GM23338 (cell line): ENCODE measurements around the gene ACAT1. TPM values are rescaled to one million over a fixed set of nuclear protein-coding genes. Genes with fewer than 3 reads are reported as not detected.

Experiments used
- ATAC-seq: fragments of 200-7000 bp; cut with Tn5 transposase; 3 replicates; pipeline ENCODE4 v1.9.1; 2020
- DNase-seq: peaks from one replicate; pipeline ENCODE4 v3.0.0-alpha.2; 2015; ENCODE audit warnings: low spot score
- H2AFZ ChIP-seq: fragments of 200-600 bp; sonication (generic); 2 replicates; pipeline ENCODE4 v1.8.0; 2016; ENCODE audit warnings: antibody characterized with exemption, mild to moderate bottlenecking, moderate library complexity
- H3F3A ChIP-seq: fragments of 200-600 bp; sonication (generic); replicated peaks from 2 replicates; pipeline ENCODE4 v1.8.0; 2017; ENCODE audit warnings: antibody characterized with exemption, mixed run types, low read depth
- H3K27ac ChIP-seq: fragments of 200-600 bp; sonication (generic); 2 replicates; pipeline ENCODE4 v1.6.1; 2016; ENCODE audit warnings: low read depth
- H3K27me3 ChIP-seq: fragments of 200-600 bp; sonication (generic); 2 replicates; pipeline ENCODE4 v1.8.0; 2016; ENCODE audit warnings: mild to moderate bottlenecking, mixed run types, moderate library complexity; ENCODE audit not compliant: insufficient read depth
- H3K36me3 ChIP-seq: fragments of 200-600 bp; sonication (generic); 2 replicates; pipeline ENCODE4 v1.8.0; 2016; ENCODE audit warnings: mild to moderate bottlenecking; ENCODE audit not compliant: insufficient read depth
- H3K4me1 ChIP-seq: fragments of 200-600 bp; sonication (generic); 2 replicates; pipeline ENCODE4 v1.8.0; 2016; ENCODE audit warnings: mild to moderate bottlenecking, moderate library complexity; ENCODE audit not compliant: insufficient read depth
- H3K4me2 ChIP-seq: fragments of 200-600 bp; sonication (generic); 2 replicates; pipeline ENCODE4 v1.7.1; 2017; ENCODE audit warnings: mixed run types
- H3K4me3 ChIP-seq: fragments of 200-600 bp; sonication (generic); 2 replicates; pipeline ENCODE4 v1.6.1; 2016; ENCODE audit warnings: mixed run types
- H3K79me2 ChIP-seq: fragments of 200-600 bp; sonication (generic); replicated peaks from 2 replicates; pipeline ENCODE4 v1.8.0; 2017; ENCODE audit warnings: mild to moderate bottlenecking; ENCODE audit not compliant: insufficient read depth
- H3K9me2 ChIP-seq: fragments of 200-600 bp; sonication (generic); 2 replicates; pipeline ENCODE4 v1.8.0; 2017; ENCODE audit not compliant: insufficient read depth
- H4K20me1 ChIP-seq: fragments of 200-600 bp; sonication (generic); replicated peaks from 2 replicates; pipeline ENCODE4 v1.8.0; 2017; ENCODE audit warnings: mild to moderate bottlenecking; ENCODE audit not compliant: insufficient read depth
- H3K27ac Mint-ChIP-seq: 2 replicates; pipeline ENCODE4 v1.8.0; 2020; ENCODE audit warnings: inconsistent platforms, mild to moderate bottlenecking, moderate library complexity, mixed read lengths
- H3K27me3 Mint-ChIP-seq: 3 replicates; pipeline ENCODE4 v1.8.0; 2022; ENCODE audit warnings: low read depth, mild to moderate bottlenecking, moderate library complexity, mixed read lengths, inconsistent platforms; ENCODE audit not compliant: insufficient read depth, poor library complexity
- H3K36me3 Mint-ChIP-seq: 3 replicates; pipeline ENCODE4 v1.8.0; 2021; ENCODE audit warnings: low read depth, mild to moderate bottlenecking, inconsistent platforms, moderate library complexity, mixed read lengths
- H3K4me1 Mint-ChIP-seq: 3 replicates; pipeline ENCODE4 v1.8.0; 2020; ENCODE audit warnings: mild to moderate bottlenecking, inconsistent platforms, mixed read lengths
- H3K4me3 Mint-ChIP-seq: 3 replicates; pipeline ENCODE4 v1.8.0; 2021; ENCODE audit warnings: moderate library complexity, mild to moderate bottlenecking, inconsistent platforms, mixed read lengths
- H3K9me3 Mint-ChIP-seq: 3 replicates; pipeline ENCODE4 v1.8.0; 2020; ENCODE audit warnings: moderate library complexity, mild to moderate bottlenecking, inconsistent platforms, mixed read lengths
- CREB1 ChIP-seq: fragments of 250-450 bp; sonication (Bioruptor Pico); IDR thresholded peaks from 2 replicates; pipeline ENCODE4 v1.5.0; 2020; ENCODE audit warnings: low read depth, mild to moderate bottlenecking, moderate library complexity
- EZH2 ChIP-seq: fragments of 200-600 bp; sonication (generic); IDR thresholded peaks from one replicate; pipeline ENCODE4 v1.8.0; 2017; ENCODE audit warnings: antibody characterized with exemption, mild to moderate bottlenecking, low read depth; ENCODE audit not compliant: unreplicated experiment
- EZH2phosphoT487 ChIP-seq: fragments of 200-600 bp; sonication (generic); IDR thresholded peaks from one replicate; pipeline ENCODE4 v1.8.1; 2018; ENCODE audit warnings: antibody characterized with exemption; ENCODE audit not compliant: unreplicated experiment
- JUNB ChIP-seq: IDR thresholded peaks from one replicate; pipeline ENCODE4 v1.6.1; 2016; ENCODE audit warnings: antibody characterized with exemption; ENCODE audit not compliant: unreplicated experiment
- NANOG ChIP-seq: IDR thresholded peaks from 2 replicates; pipeline ENCODE4 v1.6.1; 2016; ENCODE audit warnings: antibody characterized with exemption, borderline replicate concordance
- POLR2AphosphoS5 ChIP-seq: IDR thresholded peaks from 2 replicates; pipeline ENCODE4 v1.6.1; 2016; ENCODE audit warnings: antibody characterized with exemption, low read depth
- STAT1 ChIP-seq: IDR thresholded peaks from one replicate; pipeline ENCODE4 v1.6.1; 2016; ENCODE audit warnings: antibody characterized with exemption; ENCODE audit not compliant: unreplicated experiment
- ZNF114 ChIP-seq: fragments of 250-450 bp; sonication (Bioruptor Pico); IDR thresholded peaks from 2 replicates; pipeline ENCODE4 v1.5.0; 2020; ENCODE audit warnings: mild to moderate bottlenecking, moderate library complexity
- ZNF331 ChIP-seq: fragments of 250-450 bp; sonication (Bioruptor Pico); IDR thresholded peaks from 2 replicates; pipeline ENCODE4 v1.5.0; 2020; ENCODE audit warnings: low read depth, mild to moderate bottlenecking, moderate library complexity
- polyA plus RNA-seq: library from polyadenylated mRNA; unstranded; fragments of >200 nt; fragmentation: Nextera tagmentation; extraction: Ambion mirVana; gene quantifications from 2 replicates; pipeline ENCODE4 v1.2.1, GENCODE V29; 2016
- total RNA-seq: library from RNA; depleted of rRNA; stranded (reverse); fragments of >200 nt; shearing (Covaris generic); gene quantifications from 2 replicates; pipeline ENCODE4 v1.2.3, GENCODE V29; 2014
- TF ChIP-seq, protein P1 (sequence below): fragments of 250-450 bp; sonication (Bioruptor Pico); IDR thresholded peaks from 2 replicates; pipeline ENCODE4 v1.5.0; 2020; ENCODE audit warnings: mild to moderate bottlenecking, moderate library complexity
- TF ChIP-seq, protein P2 (sequence below): IDR thresholded peaks from one replicate; pipeline ENCODE4 v1.6.1; 2018; ENCODE audit warnings: antibody characterized with exemption; ENCODE audit not compliant: unreplicated experiment
- TF ChIP-seq, protein P3 (sequence below), 2 experiments: fragments of 200-600 bp in 1 of 2; sonication (generic) in 1 of 2; conservative IDR thresholded peaks; 2 replicates each; pipeline versions ENCODE4 v1.5.1 to v1.6.1; 2016 to 2017; ENCODE audit warnings: antibody characterized with exemption in 2 of 2, low read depth in 2 of 2, mild to moderate bottlenecking in 2 of 2, moderate library complexity in 1 of 2
- TF ChIP-seq, protein P4 (sequence below): IDR thresholded peaks from 2 replicates; pipeline ENCODE4 v1.6.1; 2016; ENCODE audit warnings: antibody characterized with exemption

Gene ACAT1
- total and polyA plus RNA-seq, 2 experiments from 2014 or later = 43.9 to 53.6 TPM

DNA sequence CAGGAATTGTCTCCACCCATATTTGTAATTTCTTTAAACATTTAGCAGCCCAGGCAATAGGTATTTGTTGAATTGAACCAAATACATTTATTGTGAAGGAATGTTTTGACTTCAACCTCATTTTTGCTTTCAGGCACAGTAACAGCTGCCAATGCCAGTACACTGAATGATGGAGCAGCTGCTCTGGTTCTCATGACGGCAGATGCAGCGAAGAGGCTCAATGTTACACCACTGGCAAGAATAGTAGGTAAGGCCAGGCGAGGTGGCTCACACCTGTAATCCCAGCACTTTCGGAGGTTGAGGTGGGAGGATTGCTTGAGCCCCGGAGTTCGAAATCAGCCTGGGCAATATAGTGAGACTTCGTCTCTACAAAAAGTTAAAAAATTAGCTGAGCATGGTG, 20.9 kb downstream of the ACAT1 start:
- peaks cover 15% of the 10 kb centered on the region for H3K36me3 ChIP-seq

More for the DNA sequence above, 20.9 kb downstream of the ACAT1 start:
- DNase-seq (no peak), ATAC-seq (no peak)
- Mint-ChIP-seq H3K4me1 (no peaks in the 10 kb centered on the region), H3K36me3 (peaks cover 38% of the 10 kb centered on the region), H3K4me3 (no peak overlapping the region), H3K27ac (no peak overlapping the region), H3K27me3 (peaks cover 4% of the 10 kb centered on the region), H3K9me3 (no peaks in the 10 kb centered on the region)
- Histone ChIP-seq H3K4me3 (no peak overlapping the region), H3F3A (no peaks in the 10 kb centered on the region), H3K9me2 (no peaks in the 10 kb centered on the region), H2AFZ (no peak overlapping the region), H4K20me1 (no peaks in the 10 kb centered on the region), H3K27me3 (no peaks in the 10 kb centered on the region), H3K4me1 (no peaks in the 10 kb centered on the region), H3K4me2 (no peak overlapping the region), H3K27ac (no peak overlapping the region), H3K79me2 (no peaks in the 10 kb centered on the region)
- no peak for TF ChIP-seq EZH2
- TF ChIP-seq, protein P1, sequence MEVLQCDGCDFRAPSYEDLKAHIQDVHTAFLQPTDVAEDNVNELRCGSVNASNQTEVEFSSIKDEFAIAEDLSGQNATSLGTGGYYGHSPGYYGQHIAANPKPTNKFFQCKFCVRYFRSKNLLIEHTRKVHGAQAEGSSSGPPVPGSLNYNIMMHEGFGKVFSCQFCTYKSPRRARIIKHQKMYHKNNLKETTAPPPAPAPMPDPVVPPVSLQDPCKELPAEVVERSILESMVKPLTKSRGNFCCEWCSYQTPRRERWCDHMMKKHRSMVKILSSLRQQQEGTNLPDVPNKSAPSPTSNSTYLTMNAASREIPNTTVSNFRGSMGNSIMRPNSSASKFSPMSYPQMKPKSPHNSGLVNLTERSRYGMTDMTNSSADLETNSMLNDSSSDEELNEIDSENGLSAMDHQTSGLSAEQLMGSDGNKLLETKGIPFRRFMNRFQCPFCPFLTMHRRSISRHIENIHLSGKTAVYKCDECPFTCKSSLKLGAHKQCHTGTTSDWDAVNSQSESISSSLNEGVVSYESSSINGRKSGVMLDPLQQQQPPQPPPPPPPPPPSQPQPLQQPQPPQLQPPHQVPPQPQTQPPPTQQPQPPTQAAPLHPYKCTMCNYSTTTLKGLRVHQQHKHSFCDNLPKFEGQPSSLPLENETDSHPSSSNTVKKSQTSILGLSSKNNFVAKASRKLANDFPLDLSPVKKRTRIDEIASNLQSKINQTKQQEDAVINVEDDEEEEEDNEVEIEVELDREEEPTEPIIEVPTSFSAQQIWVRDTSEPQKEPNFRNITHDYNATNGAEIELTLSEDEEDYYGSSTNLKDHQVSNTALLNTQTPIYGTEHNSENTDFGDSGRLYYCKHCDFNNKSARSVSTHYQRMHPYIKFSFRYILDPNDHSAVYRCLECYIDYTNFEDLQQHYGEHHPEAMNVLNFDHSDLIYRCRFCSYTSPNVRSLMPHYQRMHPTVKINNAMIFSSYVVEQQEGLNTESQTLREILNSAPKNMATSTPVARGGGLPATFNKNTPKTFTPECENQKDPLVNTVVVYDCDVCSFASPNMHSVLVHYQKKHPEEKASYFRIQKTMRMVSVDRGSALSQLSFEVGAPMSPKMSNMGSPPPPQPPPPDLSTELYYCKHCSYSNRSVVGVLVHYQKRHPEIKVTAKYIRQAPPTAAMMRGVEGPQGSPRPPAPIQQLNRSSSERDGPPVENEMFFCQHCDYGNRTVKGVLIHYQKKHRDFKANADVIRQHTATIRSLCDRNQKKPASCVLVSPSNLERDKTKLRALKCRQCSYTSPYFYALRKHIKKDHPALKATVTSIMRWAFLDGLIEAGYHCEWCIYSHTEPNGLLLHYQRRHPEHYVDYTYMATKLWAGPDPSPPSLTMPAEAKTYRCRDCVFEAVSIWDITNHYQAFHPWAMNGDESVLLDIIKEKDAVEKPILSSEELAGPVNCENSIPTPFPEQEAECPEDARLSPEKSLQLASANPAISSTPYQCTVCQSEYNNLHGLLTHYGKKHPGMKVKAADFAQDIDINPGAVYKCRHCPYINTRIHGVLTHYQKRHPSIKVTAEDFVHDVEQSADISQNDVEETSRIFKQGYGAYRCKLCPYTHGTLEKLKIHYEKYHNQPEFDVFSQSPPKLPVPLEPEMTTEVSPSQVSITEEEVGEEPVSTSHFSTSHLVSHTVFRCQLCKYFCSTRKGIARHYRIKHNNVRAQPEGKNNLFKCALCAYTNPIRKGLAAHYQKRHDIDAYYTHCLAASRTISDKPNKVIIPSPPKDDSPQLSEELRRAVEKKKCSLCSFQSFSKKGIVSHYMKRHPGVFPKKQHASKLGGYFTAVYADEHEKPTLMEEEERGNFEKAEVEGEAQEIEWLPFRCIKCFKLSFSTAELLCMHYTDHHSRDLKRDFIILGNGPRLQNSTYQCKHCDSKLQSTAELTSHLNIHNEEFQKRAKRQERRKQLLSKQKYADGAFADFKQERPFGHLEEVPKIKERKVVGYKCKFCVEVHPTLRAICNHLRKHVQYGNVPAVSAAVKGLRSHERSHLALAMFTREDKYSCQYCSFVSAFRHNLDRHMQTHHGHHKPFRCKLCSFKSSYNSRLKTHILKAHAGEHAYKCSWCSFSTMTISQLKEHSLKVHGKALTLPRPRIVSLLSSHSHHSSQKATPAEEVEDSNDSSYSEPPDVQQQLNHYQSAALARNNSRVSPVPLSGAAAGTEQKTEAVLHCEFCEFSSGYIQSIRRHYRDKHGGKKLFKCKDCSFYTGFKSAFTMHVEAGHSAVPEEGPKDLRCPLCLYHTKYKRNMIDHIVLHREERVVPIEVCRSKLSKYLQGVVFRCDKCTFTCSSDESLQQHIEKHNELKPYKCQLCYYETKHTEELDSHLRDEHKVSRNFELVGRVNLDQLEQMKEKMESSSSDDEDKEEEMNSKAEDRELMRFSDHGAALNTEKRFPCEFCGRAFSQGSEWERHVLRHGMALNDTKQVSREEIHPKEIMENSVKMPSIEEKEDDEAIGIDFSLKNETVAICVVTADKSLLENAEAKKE = no peak
- no peak for TF ChIP-seq EZH2phosphoT487
- no peak for TF ChIP-seq JUNB
- TF ChIP-seq STAT1 = no peak
- TF ChIP-seq ZNF114 (CRISPR knock-in tag) = no peak
- TF ChIP-seq, protein P2, sequence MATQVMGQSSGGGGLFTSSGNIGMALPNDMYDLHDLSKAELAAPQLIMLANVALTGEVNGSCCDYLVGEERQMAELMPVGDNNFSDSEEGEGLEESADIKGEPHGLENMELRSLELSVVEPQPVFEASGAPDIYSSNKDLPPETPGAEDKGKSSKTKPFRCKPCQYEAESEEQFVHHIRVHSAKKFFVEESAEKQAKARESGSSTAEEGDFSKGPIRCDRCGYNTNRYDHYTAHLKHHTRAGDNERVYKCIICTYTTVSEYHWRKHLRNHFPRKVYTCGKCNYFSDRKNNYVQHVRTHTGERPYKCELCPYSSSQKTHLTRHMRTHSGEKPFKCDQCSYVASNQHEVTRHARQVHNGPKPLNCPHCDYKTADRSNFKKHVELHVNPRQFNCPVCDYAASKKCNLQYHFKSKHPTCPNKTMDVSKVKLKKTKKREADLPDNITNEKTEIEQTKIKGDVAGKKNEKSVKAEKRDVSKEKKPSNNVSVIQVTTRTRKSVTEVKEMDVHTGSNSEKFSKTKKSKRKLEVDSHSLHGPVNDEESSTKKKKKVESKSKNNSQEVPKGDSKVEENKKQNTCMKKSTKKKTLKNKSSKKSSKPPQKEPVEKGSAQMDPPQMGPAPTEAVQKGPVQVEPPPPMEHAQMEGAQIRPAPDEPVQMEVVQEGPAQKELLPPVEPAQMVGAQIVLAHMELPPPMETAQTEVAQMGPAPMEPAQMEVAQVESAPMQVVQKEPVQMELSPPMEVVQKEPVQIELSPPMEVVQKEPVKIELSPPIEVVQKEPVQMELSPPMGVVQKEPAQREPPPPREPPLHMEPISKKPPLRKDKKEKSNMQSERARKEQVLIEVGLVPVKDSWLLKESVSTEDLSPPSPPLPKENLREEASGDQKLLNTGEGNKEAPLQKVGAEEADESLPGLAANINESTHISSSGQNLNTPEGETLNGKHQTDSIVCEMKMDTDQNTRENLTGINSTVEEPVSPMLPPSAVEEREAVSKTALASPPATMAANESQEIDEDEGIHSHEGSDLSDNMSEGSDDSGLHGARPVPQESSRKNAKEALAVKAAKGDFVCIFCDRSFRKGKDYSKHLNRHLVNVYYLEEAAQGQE = no peak
- TF ChIP-seq ZNF331 (CRISPR knock-in tag) = no peak
- TF ChIP-seq POLR2AphosphoS5 = no peak
- TF ChIP-seq, protein P3, sequence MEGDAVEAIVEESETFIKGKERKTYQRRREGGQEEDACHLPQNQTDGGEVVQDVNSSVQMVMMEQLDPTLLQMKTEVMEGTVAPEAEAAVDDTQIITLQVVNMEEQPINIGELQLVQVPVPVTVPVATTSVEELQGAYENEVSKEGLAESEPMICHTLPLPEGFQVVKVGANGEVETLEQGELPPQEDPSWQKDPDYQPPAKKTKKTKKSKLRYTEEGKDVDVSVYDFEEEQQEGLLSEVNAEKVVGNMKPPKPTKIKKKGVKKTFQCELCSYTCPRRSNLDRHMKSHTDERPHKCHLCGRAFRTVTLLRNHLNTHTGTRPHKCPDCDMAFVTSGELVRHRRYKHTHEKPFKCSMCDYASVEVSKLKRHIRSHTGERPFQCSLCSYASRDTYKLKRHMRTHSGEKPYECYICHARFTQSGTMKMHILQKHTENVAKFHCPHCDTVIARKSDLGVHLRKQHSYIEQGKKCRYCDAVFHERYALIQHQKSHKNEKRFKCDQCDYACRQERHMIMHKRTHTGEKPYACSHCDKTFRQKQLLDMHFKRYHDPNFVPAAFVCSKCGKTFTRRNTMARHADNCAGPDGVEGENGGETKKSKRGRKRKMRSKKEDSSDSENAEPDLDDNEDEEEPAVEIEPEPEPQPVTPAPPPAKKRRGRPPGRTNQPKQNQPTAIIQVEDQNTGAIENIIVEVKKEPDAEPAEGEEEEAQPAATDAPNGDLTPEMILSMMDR (conservative IDR thresholded peaks at IDR 0.05; ENCODE audit: low read depth in 2 of 2) = no peak
- TF ChIP-seq CREB1 (CRISPR knock-in tag) = no peak
- no peak for TF ChIP-seq NANOG
- TF ChIP-seq, protein P4, sequence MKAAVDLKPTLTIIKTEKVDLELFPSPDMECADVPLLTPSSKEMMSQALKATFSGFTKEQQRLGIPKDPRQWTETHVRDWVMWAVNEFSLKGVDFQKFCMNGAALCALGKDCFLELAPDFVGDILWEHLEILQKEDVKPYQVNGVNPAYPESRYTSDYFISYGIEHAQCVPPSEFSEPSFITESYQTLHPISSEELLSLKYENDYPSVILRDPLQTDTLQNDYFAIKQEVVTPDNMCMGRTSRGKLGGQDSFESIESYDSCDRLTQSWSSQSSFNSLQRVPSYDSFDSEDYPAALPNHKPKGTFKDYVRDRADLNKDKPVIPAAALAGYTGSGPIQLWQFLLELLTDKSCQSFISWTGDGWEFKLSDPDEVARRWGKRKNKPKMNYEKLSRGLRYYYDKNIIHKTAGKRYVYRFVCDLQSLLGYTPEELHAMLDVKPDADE = no peak
